Skin epidermis (tissue), 12 donors: ENCODE results near the gene PTPRN2.

Experiments used
- H3K27ac ChIP-seq, 21 experiments: fragments of 200-600 bp; sonication (generic) in 11 of 21; one replicate each; pipeline ENCODE4 v1.5.0; 2020; ENCODE audit warnings: mild to moderate bottlenecking in 3 of 21, inconsistent platforms in 2 of 21, moderate library complexity in 2 of 21
- H3K4me3 ChIP-seq, 7 experiments: fragments of 200-600 bp; sonication (generic) in 2 of 7; one replicate each; pipeline ENCODE4 v1.5.0; 2020; ENCODE audit warnings: inconsistent platforms in 2 of 7, mild to moderate bottlenecking in 2 of 7, moderate library complexity in 1 of 7

The PTPRN2 gene

GRCh38 chr7:157523371-157523765, 1064.3 kb downstream of the PTPRN2 start:
- H3K27ac ChIP-seq = no peak overlapping the region

GRCh38 chr7:157522954-157523353, 1064.7 kb downstream of the PTPRN2 start:
- Histone ChIP-seq H3K4me3 (no peak overlapping the region), H3K27ac (no peak overlapping the region)

More at GRCh38 chr7:157523371-157523765, 1064.3 kb downstream of the PTPRN2 start:
- H3K4me3 ChIP-seq = no peak overlapping the region

GRCh38 chr7:157522189-157522588, 1065.4 kb downstream of the PTPRN2 start:
- Histone ChIP-seq H3K27ac (no peak overlapping the region), H3K4me3 (no peak overlapping the region)

GRCh38 chr7:157521752-157522151, 1065.9 kb downstream of the PTPRN2 start:
- H3K27ac ChIP-seq = no peak overlapping the region
- no peak overlapping the region for H3K4me3 ChIP-seq

- no peak overlapping the region for H3K27ac ChIP-seq
- H3K4me3 ChIP-seq = no peak overlapping the region
Observed at GRCh38 chr7:157521061-157521731, 1066.4 kb downstream of the PTPRN2 start.

GRCh38 chr7:157520249-157520648, 1067.4 kb downstream of the PTPRN2 start:
- H3K4me3 ChIP-seq = no peak overlapping the region
- H3K27ac ChIP-seq = no peak overlapping the region

- no peak overlapping the region for H3K27ac ChIP-seq
Observed at GRCh38 chr7:157519798-157520244, 1067.8 kb downstream of the PTPRN2 start.

GRCh38 chr7:157519246-157519645, 1068.4 kb downstream of the PTPRN2 start:
- H3K27ac ChIP-seq = no peak overlapping the region

More at GRCh38 chr7:157519798-157520244, 1067.8 kb downstream of the PTPRN2 start:
- H3K4me3 ChIP-seq = no peak overlapping the region

GRCh38 chr7:157518514-157519175, 1069.0 kb downstream of the PTPRN2 start:
- H3K4me3 ChIP-seq = no peak overlapping the region
- H3K27ac ChIP-seq = no peak overlapping the region

More at GRCh38 chr7:157519246-157519645, 1068.4 kb downstream of the PTPRN2 start:
- H3K4me3 ChIP-seq = no peak overlapping the region

- Histone ChIP-seq H3K27ac (no peak overlapping the region), H3K4me3 (no peak overlapping the region)
Observed at GRCh38 chr7:157517782-157518513, 1069.7 kb downstream of the PTPRN2 start.

GRCh38 chr7:157516911-157517781, 1070.5 kb downstream of the PTPRN2 start:
- no peak overlapping the region for H3K4me3 ChIP-seq
- H3K27ac ChIP-seq = no peak overlapping the region

GRCh38 chr7:157516311-157516710, 1071.3 kb downstream of the PTPRN2 start:
- Histone ChIP-seq H3K27ac (no peak overlapping the region), H3K4me3 (no peak overlapping the region)

- no peak overlapping the region for H3K27ac ChIP-seq
- H3K4me3 ChIP-seq = no peak overlapping the region
Observed at GRCh38 chr7:157515342-157516041, 1072.1 kb downstream of the PTPRN2 start.

GRCh38 chr7:157514746-157515145, 1072.9 kb downstream of the PTPRN2 start:
- no peak overlapping the region for H3K4me3 ChIP-seq

GRCh38 chr7:157514306-157514705, 1073.3 kb downstream of the PTPRN2 start:
- Histone ChIP-seq H3K4me3 (no peak overlapping the region), H3K27ac (no peak overlapping the region)

More at GRCh38 chr7:157514746-157515145, 1072.9 kb downstream of the PTPRN2 start:
- H3K27ac ChIP-seq = no peak overlapping the region

GRCh38 chr7:157513682-157514081, 1073.9 kb downstream of the PTPRN2 start:
- no peak overlapping the region for H3K4me3 ChIP-seq
- no peak overlapping the region for H3K27ac ChIP-seq

GRCh38 chr7:157513162-157513621, 1074.4 kb downstream of the PTPRN2 start:
- no peak overlapping the region for H3K4me3 ChIP-seq
- H3K27ac ChIP-seq = no peak overlapping the region

GRCh38 chr7:157509226-157509625, 1078.4 kb downstream of the PTPRN2 start:
- no peak overlapping the region for H3K4me3 ChIP-seq

GRCh38 chr7:157508477-157508881, 1079.1 kb downstream of the PTPRN2 start:
- no peak overlapping the region for H3K4me3 ChIP-seq
- no peak overlapping the region for H3K27ac ChIP-seq

More at GRCh38 chr7:157509226-157509625, 1078.4 kb downstream of the PTPRN2 start:
- no peak overlapping the region for H3K27ac ChIP-seq
